Measurements from ENCODE around the gene TRAF3IP3.

Gene TRAF3IP3

DNA sequence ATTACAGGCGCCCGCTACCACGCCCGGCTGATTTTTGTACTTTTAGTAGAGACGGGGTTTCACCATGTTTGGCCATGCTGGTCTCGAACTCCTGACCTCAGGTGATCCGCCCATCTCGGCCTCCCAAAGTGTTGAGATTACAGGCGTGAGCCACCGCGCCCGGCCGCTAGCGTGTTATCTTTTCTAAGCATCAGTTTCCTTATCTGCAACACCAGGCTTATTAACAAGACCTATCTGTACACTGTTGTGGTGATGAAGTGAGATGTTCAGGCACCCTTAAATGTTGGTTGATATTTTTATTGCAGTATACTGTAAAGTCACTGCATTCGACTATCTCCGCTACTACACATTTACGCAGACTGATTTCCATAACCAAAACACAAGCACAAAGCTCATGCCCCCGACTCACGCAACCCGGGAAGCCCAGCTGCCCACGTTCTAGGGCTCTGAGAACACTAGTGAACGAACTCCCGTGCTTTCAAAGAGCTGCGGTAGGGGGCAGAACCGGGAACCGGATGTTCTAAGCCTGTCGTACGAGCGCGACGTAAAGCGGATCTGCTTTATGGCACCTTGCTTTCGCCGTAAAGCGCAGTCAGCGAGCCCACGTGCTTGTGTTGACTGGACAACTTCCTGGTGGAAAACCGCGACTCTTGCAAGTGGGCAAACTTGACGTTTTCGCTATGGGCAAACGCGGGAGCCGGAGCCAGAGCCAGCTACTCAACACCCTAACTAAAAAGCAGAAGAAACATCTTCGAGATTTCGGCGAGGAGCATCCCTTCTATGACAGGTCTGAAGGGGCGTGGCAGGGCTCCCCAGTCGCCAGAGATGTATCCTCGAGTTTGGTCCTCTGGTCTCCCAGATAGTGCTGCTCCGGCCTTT lies 71.8 kb downstream of the TRAF3IP3 start, which contains the start of gene UTP25:
Gene UTP25, plus strand, starts transcription at position 589 of the 879 bp plus-strand sequence. Its CDS starts 92 bp downstream, at position 681.
- ATAC-seq, result peak; percentile 89 to 91

DNA sequence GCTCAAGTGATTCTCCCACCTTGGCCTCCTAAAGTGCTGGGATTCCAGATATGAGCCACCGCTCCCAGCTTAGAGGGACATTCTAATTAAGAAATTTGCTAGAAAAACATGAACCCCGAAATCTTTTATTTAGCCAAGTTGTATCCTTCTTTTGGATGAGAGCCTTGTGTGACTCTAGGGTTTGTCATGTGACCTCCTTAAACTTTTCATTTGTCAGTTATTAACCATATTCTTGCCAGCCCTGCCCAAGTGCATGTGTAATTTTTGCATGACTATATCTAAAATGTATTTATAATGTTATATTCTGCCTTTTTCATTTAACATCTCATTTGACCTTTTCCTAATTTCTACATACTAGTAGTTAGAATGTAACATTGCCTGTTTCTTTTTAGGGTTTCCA lies 73.9 kb downstream of the TRAF3IP3 start:
- ATAC-seq, result no peak

DNA sequence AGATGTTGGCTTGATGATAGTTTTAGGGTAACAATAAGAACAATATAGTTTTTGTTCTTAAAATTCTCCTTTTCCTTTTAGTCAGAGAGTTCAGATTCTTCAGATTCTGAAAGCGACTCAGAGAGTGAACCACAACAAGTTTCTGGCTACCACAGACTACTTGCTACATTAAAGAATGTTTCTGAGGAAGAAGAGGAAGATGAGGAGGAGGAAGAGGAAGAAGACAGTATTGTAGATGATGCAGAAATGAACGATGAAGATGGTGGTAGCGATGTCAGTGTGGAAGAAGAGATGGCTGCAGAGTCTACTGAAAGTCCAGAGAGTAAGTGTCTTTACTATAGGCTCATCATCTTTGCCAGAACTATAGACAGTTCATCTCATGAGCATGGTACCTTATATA lies 74.9 kb downstream of the TRAF3IP3 start:
- no peak for ATAC-seq

DNA sequence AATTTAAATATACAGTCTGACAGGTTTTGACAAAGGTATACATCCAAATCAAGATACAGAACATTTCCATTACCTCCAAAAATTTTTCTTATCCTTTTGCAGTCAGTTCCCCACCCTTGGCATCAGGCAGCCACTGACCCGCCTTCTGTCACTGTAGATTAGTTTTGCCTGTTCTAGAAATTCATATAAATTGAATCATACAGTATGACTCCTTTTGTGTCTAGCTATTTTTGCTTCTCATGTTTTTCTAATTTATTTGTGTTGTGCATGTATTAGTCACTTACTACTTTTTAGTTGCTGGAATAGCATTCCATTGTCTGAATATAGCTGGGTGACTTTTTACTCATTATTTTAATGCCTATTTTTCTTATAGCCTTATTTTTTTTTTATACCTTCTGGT lies 75.8 kb downstream of the TRAF3IP3 start:
- no peak for ATAC-seq

Measured in activated CD4-positive, CD25-positive, alpha-beta regulatory T cell treated with anti-CD3 and anti-CD28 coated beads, Interleukin-2, amount 50 U/mL, for 24 hours (primary cell).